SK-N-SH (cell line): ENCODE data around the gene PEAK1. TPM values are rescaled to one million over a fixed set of nuclear protein-coding genes. Genes with fewer than 3 reads are reported as not detected.

Experiments
- CTCF ChIA-PET: fragments of 300-600, 350-600 bp; formaldehyde crosslinking; extraction: SDS; loops from one replicate; lab custom pipeline; 2021; lab: Yijun Ruan, JAX
- POLR2A ChIA-PET: fragments of 350-600 bp; sonication (Branson Sonifier 250); formaldehyde crosslinking; extraction: SDS; loops from one replicate; lab custom pipeline; 2020; ENCODE audit warnings: antibody characterized with exemption, inconsistent platforms; lab: Yijun Ruan, JAX
- DNase-seq: peaks from one replicate; pipeline ENCODE4 v3.0.0; 2012
- H2AFZ ChIP-seq: fragments of 200-600 bp; sonication (generic); 2 replicates; pipeline ENCODE4 v1.8.1; 2016; ENCODE audit warnings: antibody characterized with exemption, mild to moderate bottlenecking, low read depth
- H3F3A ChIP-seq: fragments of 200-600 bp; sonication (generic); replicated peaks from 2 replicates; pipeline ENCODE3; 2016; ENCODE audit warnings: antibody characterized with exemption, mild to moderate bottlenecking; ENCODE audit not compliant: insufficient read depth
- H3K27ac ChIP-seq, 2 experiments: fragments of 200-500 bp in 1 of 2; fragments of 200-600 bp in 1 of 2; sonication (Bioruptor generic) in 1 of 2; sonication (generic), shearing (Covaris generic) in 1 of 2; 2 replicates each; pipeline versions ENCODE4 v1.5.1 to v1.6.1; 2014 to 2016; ENCODE audit warnings: low read depth in 2 of 2, inconsistent platforms in 1 of 2, low read length in 1 of 2, mild to moderate bottlenecking in 1 of 2, mixed read lengths in 1 of 2
- H3K27me3 ChIP-seq: fragments of 200-600 bp; sonication (generic), shearing (Covaris generic); 2 replicates; pipeline ENCODE4 v1.6.1; 2016; ENCODE audit warnings: mixed run types; ENCODE audit not compliant: insufficient read depth
- H3K36me3 ChIP-seq, 2 experiments: fragments of 200-500 bp in 1 of 2; fragments of 200-600 bp in 1 of 2; sonication (Bioruptor generic) in 1 of 2; sonication (generic) in 1 of 2; replicated peaks in 1 of 2; 2 replicates each; pipeline versions ENCODE3 to v1.5.1; 2014 to 2016; ENCODE audit warnings: low read length in 1 of 2, mild to moderate bottlenecking in 1 of 2; ENCODE audit not compliant: insufficient read depth in 2 of 2, control insufficient read depth in 1 of 2
- H3K4me1 ChIP-seq, 2 experiments: fragments of 200-500 bp in 1 of 2; fragments of 200-600 bp in 1 of 2; sonication (Bioruptor generic) in 1 of 2; sonication (generic), shearing (Covaris generic) in 1 of 2; 2 replicates each; pipeline versions ENCODE4 v1.5.1 to v1.6.1; 2014 to 2016; ENCODE audit warnings: low read depth in 1 of 2, low read length in 1 of 2, mixed run types in 1 of 2; ENCODE audit not compliant: insufficient read depth in 2 of 2, control insufficient read depth in 1 of 2
- H3K4me2 ChIP-seq: fragments of 200-600 bp; sonication (generic), shearing (Covaris generic); 2 replicates; pipeline ENCODE4 v1.6.1; 2017; ENCODE audit warnings: mixed run types
- H3K4me3 ChIP-seq, 2 experiments: fragments of 200-500 bp in 1 of 2; fragments of 200-600 bp in 1 of 2; sonication (Bioruptor generic) in 1 of 2; sonication (generic), shearing (Covaris generic) in 1 of 2; 2 replicates each; pipeline versions ENCODE4 v1.5.1 to v1.8.1; 2014 to 2016; ENCODE audit warnings: low read depth in 2 of 2, inconsistent platforms in 1 of 2, low read length in 1 of 2, mild to moderate bottlenecking in 1 of 2, mixed read lengths in 1 of 2, moderate library complexity in 1 of 2
- H3K79me2 ChIP-seq: fragments of 200-600 bp; sonication (generic); 2 replicates; pipeline ENCODE4 v1.8.1; 2017; ENCODE audit warnings: mild to moderate bottlenecking; ENCODE audit not compliant: insufficient read depth
- H3K9ac ChIP-seq: fragments of 200-600 bp; sonication (generic); 2 replicates; pipeline ENCODE4 v1.6.1; 2017; ENCODE audit warnings: mixed run types
- H3K9me2 ChIP-seq: fragments of 200-600 bp; sonication (generic); 2 replicates; pipeline ENCODE4 v1.6.1; 2017; ENCODE audit warnings: mixed run types
- H3K9me3 ChIP-seq: fragments of 200-600 bp; sonication (generic); 2 replicates; pipeline ENCODE4 v1.6.1; 2017; ENCODE audit warnings: mixed run types, mild to moderate bottlenecking, moderate library complexity
- H4K20me1 ChIP-seq: fragments of 200-600 bp; sonication (generic); 2 replicates; pipeline ENCODE4 v1.6.1; 2017; ENCODE audit warnings: mild to moderate bottlenecking, mixed run types; ENCODE audit not compliant: insufficient read depth
- CHD2 ChIP-seq: fragments of 150-350 bp; IDR thresholded peaks from 2 replicates; pipeline ENCODE4 v1.6.1; 2018; ENCODE audit warnings: low read length; ENCODE audit not compliant: partially characterized antibody
- EP300 ChIP-seq, 2 experiments: IDR thresholded peaks; 2 replicates each; pipeline versions ENCODE4 v1.4.0 to v1.6.1; 2012; ENCODE audit warnings: borderline replicate concordance in 1 of 2, low read depth in 1 of 2, low read length in 1 of 2
- FOSL2 ChIP-seq: IDR thresholded peaks from 2 replicates; pipeline ENCODE4 v1.4.0; 2012; ENCODE audit warnings: low read depth, mild to moderate bottlenecking, moderate library complexity, borderline replicate concordance
- GABPA ChIP-seq: IDR thresholded peaks from 2 replicates; pipeline ENCODE4 v1.4.0; 2012; ENCODE audit warnings: low read depth, mild to moderate bottlenecking
- JUND ChIP-seq: IDR thresholded peaks from 2 replicates; pipeline ENCODE4 v1.4.0; 2012
- MEF2A ChIP-seq: IDR thresholded peaks from 2 replicates; pipeline ENCODE4 v1.4.0; 2012; ENCODE audit warnings: low read depth, borderline replicate concordance
- NFIC ChIP-seq: IDR thresholded peaks from 2 replicates; pipeline ENCODE4 v1.4.0; 2012; ENCODE audit warnings: borderline replicate concordance
- TAF1 ChIP-seq: IDR thresholded peaks from 2 replicates; pipeline ENCODE4 v1.6.1; 2012; ENCODE audit warnings: low read depth, mild to moderate bottlenecking, low read length, moderate library complexity, borderline replicate concordance
- TCF12 ChIP-seq: IDR thresholded peaks from 2 replicates; pipeline ENCODE4 v1.4.0; 2012
- WGBS: methylation state at CpG from one replicate; pipeline ENCODE4 v1.1.6; 2017; ENCODE audit warnings: low lambda C conversion rate; 5-methylcytosine and 5-hydroxymethylcytosine counted together
- polyA plus RNA-seq, 3 experiments: library from polyadenylated mRNA; depleted of rRNA; stranded (reverse); fragments of >200 nt; gene quantifications; 2 replicates each; pipeline ENCODE4 v1.2.3, GENCODE V29; 2012
- TF ChIP-seq, protein P1 (sequence below): IDR thresholded peaks from 2 replicates; pipeline ENCODE4 v1.4.0; 2012; ENCODE audit warnings: low read depth, borderline replicate concordance
- TF ChIP-seq, protein P2 (sequence below): fragments of 150-350 bp; IDR thresholded peaks from 2 replicates; pipeline ENCODE4 v1.6.1; 2016; ENCODE audit warnings: mild to moderate bottlenecking, low read depth, low read length
- TF ChIP-seq, protein P3 (sequence below): IDR thresholded peaks from 2 replicates; pipeline ENCODE4; 2012
- TF ChIP-seq, protein P4 (sequence below): fragments of 150-350 bp; IDR thresholded peaks from 2 replicates; pipeline ENCODE4 v1.6.1; 2017; ENCODE audit warnings: antibody characterized with exemption, low read length, low read depth, borderline replicate concordance

PEAK1 gene
- polyA plus RNA-seq, 1 of the 3 experiments (the other 2 are of a cell fraction): 9.0 TPM

DNA sequence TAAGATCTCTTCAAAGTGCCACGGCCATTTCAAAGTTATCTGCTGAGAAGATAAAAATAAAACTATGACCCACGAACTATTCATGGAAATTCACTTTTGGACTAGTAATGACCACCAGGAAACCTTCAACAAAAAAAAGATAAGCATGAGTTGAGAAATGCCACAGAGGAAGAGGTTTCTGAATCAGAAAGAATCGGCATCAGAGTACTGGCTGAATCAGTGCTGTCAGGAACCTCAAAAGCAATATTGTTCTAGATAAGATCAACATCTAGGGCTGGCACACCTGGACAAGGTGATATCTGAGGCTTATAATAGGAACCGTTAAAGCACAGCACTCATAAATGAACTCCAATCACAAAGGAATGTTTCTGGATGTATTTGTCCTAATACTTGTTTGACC lies 72.7 kb downstream of the PEAK1 start:
- peaks cover 2 to 24% of the 10 kb centered on the region in 2 experiments for H3K36me3 ChIP-seq
- H3K9me2 ChIP-seq: no peaks in the 10 kb centered on the region; the same call in 1 of the 2 replicates
- H3K4me2 ChIP-seq: no peak overlapping the region
- POLR2A ChIA-PET: no interaction called here
- no peak for DNase-seq
- H3F3A ChIP-seq: peaks cover 4% of the 10 kb centered on the region
- H3K27me3 ChIP-seq: no peaks in the 10 kb centered on the region
- WGBS: 64% methylated on average over 4 of the region's 4 CpGs
- H3K4me3 ChIP-seq: no peak overlapping the region
- TF ChIP-seq, protein P1, sequence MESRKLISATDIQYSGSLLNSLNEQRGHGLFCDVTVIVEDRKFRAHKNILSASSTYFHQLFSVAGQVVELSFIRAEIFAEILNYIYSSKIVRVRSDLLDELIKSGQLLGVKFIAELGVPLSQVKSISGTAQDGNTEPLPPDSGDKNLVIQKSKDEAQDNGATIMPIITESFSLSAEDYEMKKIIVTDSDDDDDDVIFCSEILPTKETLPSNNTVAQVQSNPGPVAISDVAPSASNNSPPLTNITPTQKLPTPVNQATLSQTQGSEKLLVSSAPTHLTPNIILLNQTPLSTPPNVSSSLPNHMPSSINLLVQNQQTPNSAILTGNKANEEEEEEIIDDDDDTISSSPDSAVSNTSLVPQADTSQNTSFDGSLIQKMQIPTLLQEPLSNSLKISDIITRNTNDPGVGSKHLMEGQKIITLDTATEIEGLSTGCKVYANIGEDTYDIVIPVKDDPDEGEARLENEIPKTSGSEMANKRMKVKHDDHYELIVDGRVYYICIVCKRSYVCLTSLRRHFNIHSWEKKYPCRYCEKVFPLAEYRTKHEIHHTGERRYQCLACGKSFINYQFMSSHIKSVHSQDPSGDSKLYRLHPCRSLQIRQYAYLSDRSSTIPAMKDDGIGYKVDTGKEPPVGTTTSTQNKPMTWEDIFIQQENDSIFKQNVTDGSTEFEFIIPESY: no peak
- peak; percentile 47; the same call in 1 of the 2 replicates for TF ChIP-seq MEF2A
- TF ChIP-seq EP300 (IDR thresholded peaks at IDR 0.05; ENCODE audit: borderline replicate concordance in 1 of 2, low read depth in 1 of 2, low read length in 1 of 2): no peak
- TF ChIP-seq NFIC: no peak
- TF ChIP-seq, all 33 proteins: peak for 1
- Histone ChIP-seq H4K20me1 (0 out of 2 replicates have a peak, but pooled peaks cover 4% of the 10 kb centered on the region), H3K27ac (peak overlapping the region in 1 of 2 experiments; percentile 20; a peak in 1 of 4 replicates), H2AFZ (no peak overlapping the region), H3K79me2 (peaks cover 78% of the 10 kb centered on the region), H3K9me3 (no peaks in the 10 kb centered on the region), H3K4me1 (no peaks in the 10 kb centered on the region; a peak in 1 of 4 replicates), H3K9ac (no peak overlapping the region)
- CTCF ChIA-PET: no interaction called here

DNA sequence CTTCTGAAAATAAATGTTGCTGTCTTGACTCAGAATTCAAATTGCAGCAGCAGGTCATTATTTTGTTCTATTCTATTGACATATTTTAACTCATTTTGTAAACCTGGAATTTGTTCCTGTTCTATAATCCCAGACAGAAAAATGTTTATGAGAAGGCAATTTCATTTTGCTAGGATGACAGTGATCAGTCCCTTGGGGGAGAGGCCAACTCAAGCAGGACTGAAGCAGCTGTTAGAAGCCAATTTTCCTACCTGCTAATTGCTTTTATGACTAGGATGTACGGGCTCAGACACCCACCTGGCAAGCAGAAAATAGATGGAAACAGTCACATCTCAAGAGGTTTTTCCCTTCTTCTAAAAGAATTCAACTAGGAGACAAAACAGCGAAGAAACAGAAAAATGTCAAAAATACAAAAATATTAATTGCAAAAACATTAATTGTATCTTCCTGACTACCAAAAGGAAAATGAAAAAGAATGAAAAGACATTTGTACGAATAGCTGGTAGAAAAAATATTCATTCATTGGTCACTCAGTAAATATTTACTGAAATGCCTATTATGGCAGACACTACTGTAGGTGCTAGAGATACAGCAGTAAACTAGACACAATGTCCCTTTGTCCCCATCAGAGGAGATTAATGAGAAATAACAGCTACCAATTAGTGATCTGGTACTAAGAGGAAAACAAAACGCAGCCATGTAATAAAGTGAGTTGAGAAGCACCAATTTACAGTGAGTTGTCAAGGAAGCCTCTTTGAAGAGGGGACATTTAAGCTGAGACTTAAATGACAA lies 73.5 kb downstream of the PEAK1 start:
- Histone ChIP-seq H3F3A (peaks cover 4% of the 10 kb centered on the region), H3K9me3 (no peaks in the 10 kb centered on the region), H4K20me1 (0 out of 2 replicates have a peak, but pooled peaks cover 4% of the 10 kb centered on the region), H3K4me2 (no peak overlapping the region), H3K9ac (no peak overlapping the region), H3K4me1 (no peaks in the 10 kb centered on the region; a peak in 1 of 4 replicates), H2AFZ (no peak overlapping the region), H3K27me3 (no peaks in the 10 kb centered on the region), H3K79me2 (peaks cover 77% of the 10 kb centered on the region), H3K9me2 (no peaks in the 10 kb centered on the region; the same call in 1 of the 2 replicates), H3K36me3 (peaks cover 2 to 24% of the 10 kb centered on the region in 2 experiments), H3K27ac (0 out of 4 replicates have a peak overlapping the region, but pooled peaks of 1 of the 2 experiments have one; percentile 20), H3K4me3 (no peak overlapping the region)
- ChIA-PET CTCF (no interaction called here), POLR2A (no interaction called here)
- TF ChIP-seq, protein P2, sequence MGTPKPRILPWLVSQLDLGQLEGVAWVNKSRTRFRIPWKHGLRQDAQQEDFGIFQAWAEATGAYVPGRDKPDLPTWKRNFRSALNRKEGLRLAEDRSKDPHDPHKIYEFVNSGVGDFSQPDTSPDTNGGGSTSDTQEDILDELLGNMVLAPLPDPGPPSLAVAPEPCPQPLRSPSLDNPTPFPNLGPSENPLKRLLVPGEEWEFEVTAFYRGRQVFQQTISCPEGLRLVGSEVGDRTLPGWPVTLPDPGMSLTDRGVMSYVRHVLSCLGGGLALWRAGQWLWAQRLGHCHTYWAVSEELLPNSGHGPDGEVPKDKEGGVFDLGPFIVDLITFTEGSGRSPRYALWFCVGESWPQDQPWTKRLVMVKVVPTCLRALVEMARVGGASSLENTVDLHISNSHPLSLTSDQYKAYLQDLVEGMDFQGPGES: no peak
- TF ChIP-seq JUND (no peak), GABPA (no peak), FOSL2 (no peak), TCF12 (no peak), TAF1 (no peak), CHD2 (no peak)
- TF ChIP-seq, protein P3, sequence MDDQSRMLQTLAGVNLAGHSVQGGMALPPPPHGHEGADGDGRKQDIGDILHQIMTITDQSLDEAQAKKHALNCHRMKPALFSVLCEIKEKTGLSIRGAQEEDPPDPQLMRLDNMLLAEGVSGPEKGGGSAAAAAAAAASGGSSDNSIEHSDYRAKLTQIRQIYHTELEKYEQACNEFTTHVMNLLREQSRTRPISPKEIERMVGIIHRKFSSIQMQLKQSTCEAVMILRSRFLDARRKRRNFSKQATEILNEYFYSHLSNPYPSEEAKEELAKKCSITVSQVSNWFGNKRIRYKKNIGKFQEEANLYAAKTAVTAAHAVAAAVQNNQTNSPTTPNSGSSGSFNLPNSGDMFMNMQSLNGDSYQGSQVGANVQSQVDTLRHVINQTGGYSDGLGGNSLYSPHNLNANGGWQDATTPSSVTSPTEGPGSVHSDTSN: no peak
- TF ChIP-seq, protein P4, sequence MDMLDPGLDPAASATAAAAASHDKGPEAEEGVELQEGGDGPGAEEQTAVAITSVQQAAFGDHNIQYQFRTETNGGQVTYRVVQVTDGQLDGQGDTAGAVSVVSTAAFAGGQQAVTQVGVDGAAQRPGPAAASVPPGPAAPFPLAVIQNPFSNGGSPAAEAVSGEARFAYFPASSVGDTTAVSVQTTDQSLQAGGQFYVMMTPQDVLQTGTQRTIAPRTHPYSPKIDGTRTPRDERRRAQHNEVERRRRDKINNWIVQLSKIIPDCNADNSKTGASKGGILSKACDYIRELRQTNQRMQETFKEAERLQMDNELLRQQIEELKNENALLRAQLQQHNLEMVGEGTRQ: no peak
- no peak for DNase-seq
- WGBS: 92% methylated on average over 4 of the region's 4 CpGs
